Activated CD8-positive, alpha-beta memory T cell treated with anti-CD3 and anti-CD28 coated beads for 24 hours (primary cell): ENCODE data around the gene NDUFB6.

ENCODE experiments used
- DNase-seq: peaks from one replicate; pipeline ENCODE4 v3.0.0-alpha.2; 2020

The NDUFB6 gene

GRCh38 chr9:32516241-32516640, 56.7 kb downstream of the NDUFB6 start:
- no peak for DNase-seq

- DNase-seq = no peak
Observed at GRCh38 chr9:32508728-32509127, 64.2 kb downstream of the NDUFB6 start.

GRCh38 chr9:32503008-32503407, 70.0 kb downstream of the NDUFB6 start:
- DNase-seq = no peak
